22Rv1 (cell line): ENCODE results near the gene MT1F.
"Not testable (repeated sequence)": the region's sequence is repeated elsewhere in the genome, so short reads cannot be mapped to it uniquely, and the experiment has no call there.

Experiments
- H3K27ac ChIP-seq: fragments of 450-650 bp; 2 replicates; pipeline ENCODE4 v1.5.1; 2017
- ZFX ChIP-seq: fragments of 450-650 bp; IDR thresholded peaks from 2 replicates; pipeline ENCODE4 v1.6.1; 2017; ENCODE audit warnings: antibody characterized with exemption, borderline replicate concordance
- TF ChIP-seq, protein P1 (sequence below): fragments of 450-650 bp; IDR thresholded peaks from 2 replicates; pipeline ENCODE4 v1.5.1; 2017; ENCODE audit warnings: mild to moderate bottlenecking

MT1F gene

DNA sequence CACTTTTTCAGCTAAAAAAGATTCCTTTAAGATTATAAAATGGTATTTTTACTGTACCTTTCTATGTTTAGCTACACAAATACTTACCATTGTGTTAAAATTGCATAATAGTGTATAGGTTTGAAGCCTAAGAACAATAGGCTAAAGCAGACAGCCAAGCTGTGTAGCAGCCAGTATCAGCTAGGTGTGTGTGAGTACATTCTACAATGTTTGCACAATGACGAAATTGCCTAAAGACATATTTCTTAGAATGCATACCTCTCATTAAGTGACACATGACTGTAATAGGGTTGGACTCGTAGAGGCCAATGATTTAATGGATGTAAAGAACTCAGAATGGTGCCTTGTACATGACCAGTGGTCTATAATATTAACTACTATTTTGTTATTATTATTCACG, 7.9 kb upstream of the MT1F start:
- no peak overlapping the region for H3K27ac ChIP-seq
- TF ChIP-seq ZFX, result no peak
- TF ChIP-seq, protein P1, sequence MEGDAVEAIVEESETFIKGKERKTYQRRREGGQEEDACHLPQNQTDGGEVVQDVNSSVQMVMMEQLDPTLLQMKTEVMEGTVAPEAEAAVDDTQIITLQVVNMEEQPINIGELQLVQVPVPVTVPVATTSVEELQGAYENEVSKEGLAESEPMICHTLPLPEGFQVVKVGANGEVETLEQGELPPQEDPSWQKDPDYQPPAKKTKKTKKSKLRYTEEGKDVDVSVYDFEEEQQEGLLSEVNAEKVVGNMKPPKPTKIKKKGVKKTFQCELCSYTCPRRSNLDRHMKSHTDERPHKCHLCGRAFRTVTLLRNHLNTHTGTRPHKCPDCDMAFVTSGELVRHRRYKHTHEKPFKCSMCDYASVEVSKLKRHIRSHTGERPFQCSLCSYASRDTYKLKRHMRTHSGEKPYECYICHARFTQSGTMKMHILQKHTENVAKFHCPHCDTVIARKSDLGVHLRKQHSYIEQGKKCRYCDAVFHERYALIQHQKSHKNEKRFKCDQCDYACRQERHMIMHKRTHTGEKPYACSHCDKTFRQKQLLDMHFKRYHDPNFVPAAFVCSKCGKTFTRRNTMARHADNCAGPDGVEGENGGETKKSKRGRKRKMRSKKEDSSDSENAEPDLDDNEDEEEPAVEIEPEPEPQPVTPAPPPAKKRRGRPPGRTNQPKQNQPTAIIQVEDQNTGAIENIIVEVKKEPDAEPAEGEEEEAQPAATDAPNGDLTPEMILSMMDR, result no peak

DNA sequence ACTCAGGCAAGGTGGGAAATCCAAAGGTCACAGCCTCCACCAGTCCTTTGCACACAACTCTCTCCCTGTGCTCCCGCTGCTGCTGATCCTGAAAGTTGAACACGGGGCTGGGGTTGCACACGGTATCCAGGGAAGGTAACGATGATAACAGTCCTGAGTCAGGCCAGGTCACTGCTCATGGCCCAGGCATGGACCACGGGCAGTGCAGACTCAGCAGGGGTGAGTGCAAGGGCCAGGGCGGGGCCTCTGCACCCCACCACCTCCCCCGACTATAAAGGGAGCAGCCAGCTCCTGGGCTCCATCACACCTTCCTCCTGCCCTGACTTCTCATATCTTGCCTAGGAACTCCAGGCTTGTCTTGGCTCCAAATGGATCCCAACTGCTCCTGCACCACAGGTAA, 6.2 kb upstream of the MT1F start, which contains the start of gene MT1B:
Gene MT1B, plus strand, starts transcription at position 301 of the 400 bp plus-strand sequence. Its CDS starts 68 bp downstream, at position 369.
- TF ChIP-seq, protein P1, result no peak
- TF ChIP-seq ZFX, result no peak
- no peak within 1 kb of the TSS for H3K27ac ChIP-seq

DNA sequence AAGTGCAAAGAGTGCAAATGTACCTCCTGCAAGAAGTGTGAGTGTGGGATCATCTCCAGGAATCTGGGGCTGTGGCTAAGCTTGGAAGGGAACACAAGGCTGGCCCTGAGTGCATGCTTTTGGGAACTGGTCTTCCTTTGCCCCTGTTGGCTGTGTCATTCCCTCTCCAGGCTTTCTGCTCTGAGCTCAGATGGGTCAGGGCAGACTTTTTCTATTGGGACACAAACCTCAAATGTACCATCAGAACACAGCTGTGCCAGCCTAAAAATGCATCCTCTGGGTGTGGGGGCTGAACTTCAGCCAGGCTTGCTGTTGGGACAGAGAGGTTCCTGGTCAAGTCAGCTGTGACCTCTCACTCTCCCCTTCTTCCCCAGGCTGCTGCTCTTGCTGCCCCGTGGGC, 5.2 kb upstream of the MT1F start:
- TF ChIP-seq ZFX, result no peak
- TF ChIP-seq, protein P1, result no peak
- no peak overlapping the region for H3K27ac ChIP-seq

DNA sequence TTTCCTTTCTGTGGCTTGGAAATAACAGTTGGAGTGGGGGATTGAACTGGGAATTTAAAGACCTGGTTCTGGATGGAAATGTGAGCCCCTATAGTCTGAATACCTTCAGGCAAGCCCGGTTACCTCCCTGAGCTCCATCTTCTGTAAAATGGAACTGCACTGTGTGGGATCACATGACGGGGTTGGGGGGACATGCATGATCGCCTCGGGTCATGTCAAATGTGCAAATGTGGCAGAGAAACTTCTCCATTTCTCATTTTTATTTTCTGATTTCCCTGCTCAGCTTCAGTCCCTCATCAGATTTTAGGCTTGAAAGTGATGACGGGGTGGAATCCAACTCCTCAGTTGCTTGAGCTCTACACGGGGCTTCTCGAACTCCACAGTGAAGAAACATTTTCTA, 4.5 kb upstream of the MT1F start:
- TF ChIP-seq, protein P1, result no peak
- no peak for TF ChIP-seq ZFX
- H3K27ac ChIP-seq, result no peak overlapping the region

DNA sequence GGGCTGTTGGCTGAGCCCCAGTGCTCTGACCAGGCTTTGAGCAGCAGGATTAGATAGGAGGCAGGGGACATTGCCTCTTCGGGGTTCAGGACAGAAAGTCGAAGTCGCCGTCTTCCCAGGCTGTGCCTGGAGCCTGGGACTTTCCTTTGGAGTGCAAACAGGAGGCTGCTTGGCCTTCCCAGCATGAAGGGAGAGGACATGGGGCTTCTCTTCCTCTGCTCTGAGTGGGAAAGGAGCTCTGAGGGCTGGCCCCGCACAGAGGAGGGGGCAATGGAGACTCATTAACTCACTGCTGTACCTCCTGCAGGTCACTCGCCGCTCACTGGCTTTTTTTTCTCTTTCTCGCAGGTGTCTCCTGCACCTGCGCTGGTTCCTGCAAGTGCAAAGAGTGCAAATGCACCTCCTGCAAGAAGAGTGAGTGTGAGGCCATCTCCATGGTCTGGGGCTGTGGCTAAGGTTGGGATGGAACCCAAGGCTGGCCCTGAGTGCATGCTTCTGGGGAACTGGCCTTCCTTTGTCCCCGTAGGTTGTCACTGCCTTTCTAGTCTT, 642 bp downstream of the MT1F start:
- TF ChIP-seq ZFX, result no peak
- TF ChIP-seq, protein P1, result no peak
- H3K27ac ChIP-seq, result no peak overlapping the region

DNA sequence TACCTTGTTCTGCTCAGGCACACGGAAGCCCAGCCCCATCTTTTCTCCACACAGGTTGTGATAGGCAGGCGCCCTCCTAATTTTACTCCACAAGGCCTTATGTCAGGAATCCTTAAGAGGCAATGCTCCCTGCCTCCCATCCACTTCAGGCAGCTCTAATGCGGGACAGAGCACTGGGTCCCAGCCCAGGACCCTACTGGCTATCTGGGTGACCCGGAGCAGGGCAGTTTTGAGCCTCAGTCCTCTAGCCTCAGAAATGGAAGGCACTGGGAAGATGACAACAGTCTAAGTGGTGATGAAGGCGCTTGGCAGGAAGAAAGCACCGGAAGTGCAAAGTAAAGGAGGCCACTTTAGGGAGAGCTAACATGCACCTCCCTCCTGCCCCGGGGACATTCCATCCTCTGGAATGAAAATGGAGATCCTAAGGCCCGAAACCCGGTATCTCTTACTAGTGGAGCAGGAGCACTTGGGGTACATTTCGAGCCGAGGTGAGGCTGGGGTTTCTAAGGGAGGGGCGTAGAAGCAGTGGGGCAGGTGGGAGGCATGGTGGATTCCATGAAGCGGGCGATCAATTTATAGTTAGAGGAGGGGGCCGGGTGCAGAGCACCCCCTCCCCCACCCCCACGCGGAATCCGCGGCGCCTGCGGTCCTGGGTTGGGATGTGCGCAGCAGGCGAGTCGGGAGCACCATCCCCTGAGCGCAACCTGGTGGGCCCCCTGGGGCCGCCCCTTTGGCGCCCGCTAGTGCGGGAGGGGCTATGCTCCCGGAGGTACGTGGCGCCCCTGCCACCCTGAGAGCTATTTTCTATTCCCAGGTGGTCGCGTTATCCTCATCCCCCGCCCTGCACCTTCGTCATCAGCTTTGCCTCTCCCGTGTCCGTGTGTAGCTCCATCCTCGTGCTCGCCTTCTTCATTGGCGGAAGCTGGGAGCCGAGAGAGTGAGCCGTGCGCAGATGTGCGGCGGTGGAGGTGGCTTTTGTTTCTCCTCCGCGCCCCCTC, 4.9 kb downstream of the MT1F start:
- no peak overlapping the region for H3K27ac ChIP-seq
- TF ChIP-seq, protein P1, result no peak
- TF ChIP-seq ZFX, result no peak

DNA sequence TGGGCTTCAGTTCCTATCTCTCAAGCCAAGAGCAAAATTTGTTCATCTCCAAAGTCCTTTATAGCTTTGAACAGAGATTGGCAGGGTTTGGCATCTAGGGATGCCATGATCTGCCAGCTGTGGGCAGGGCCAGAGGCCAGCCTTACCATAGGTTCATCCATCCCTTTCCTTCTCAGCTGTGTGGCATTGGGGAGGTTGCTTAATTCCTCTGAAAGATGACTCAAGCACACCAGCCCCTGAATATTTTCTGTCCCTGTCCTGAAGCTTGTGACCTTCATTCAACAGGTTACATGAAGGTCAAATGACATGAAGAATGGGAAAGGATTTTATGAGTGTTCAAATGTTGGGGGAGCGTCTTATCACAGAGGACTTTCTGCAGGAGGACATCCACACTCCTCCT, 6.7 kb downstream of the MT1F start:
- TF ChIP-seq, protein P1, result no peak
- no peak for TF ChIP-seq ZFX
- no peak overlapping the region for H3K27ac ChIP-seq

DNA sequence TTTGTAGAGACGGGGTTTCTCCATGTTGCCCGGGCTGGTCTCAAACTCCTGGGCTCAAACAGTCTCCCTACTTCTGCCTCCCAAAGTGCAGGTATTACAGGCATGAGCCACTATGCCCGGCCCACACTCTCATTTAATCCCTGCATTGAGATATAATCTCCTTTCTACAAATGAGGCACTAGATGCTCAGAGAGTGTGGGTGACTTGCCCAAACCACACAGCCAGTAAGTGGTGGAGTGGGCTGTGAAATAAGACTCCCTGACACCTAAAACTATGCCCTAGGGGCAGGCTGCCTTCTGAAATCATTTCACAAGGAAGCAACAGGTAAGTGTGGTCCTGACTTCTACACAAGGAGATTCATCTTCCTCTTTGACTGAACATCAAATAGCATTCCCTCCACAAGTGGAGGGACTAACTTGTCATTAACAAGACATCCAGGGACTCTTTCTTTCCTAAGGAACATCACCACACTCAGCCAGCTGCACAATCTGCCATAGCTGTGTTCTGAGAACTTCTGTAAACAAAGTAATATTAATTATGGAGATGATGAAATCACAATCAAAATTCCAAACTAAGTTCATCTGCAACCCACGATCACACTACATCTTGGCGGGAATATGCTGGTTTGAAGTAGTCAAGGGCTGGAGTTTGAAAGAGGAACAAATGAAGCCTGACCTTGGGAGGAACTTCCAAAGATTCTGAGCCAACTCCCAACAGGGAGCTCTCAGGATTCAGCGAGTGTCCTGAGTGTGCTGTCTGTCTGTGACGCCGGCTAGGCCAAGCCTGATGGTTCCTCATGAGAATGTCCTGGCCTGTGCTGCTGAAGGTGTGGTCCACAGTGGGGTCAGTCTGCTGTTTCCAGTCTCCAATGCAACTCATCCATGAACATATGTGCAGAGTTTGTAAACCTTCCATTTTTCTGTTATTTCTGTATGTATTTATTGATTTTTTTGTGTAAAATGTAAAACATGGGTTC, 7.8 kb downstream of the MT1F start:
- H3K27ac ChIP-seq, result not testable (repeated sequence)
